Right lobe of liver (tissue), 6 donors: ENCODE measurements around the gene PROCA1. TPM values are rescaled to one million over a fixed set of nuclear protein-coding genes. Genes with fewer than 3 reads are reported as not detected.

Experiments used
- ATAC-seq, 4 donors: fragments of 200-7000 bp; cut with Tn5 transposase; one replicate each; pipeline ENCODE4 v1.9.1; 2020; ENCODE audit warnings: mild to moderate bottlenecking in 4 of 4, moderate library complexity in 4 of 4
- DNase-seq, 3 donors: peaks; one replicate each; pipeline ENCODE4 v3.0.0-alpha.2; 2020
- H3K27ac ChIP-seq, 3 donors: fragments of 200-600 bp; one replicate each; pipeline ENCODE4 v1.8.0; 2022
- H3K27me3 ChIP-seq, 2 donors: fragments of 200-600 bp; one replicate each; pipeline ENCODE4 v1.8.0; 2022
- H3K36me3 ChIP-seq, 4 donors: fragments of 200-600 bp; sonication (generic) in 1 of 4; one replicate each; pipeline versions ENCODE4 v1.5.1 to v1.8.0; 2017 to 2022; ENCODE audit warnings: control low read depth in 1 of 4
- H3K4me1 ChIP-seq, 4 donors: fragments of 200-600 bp; sonication (generic) in 1 of 4; one replicate each; pipeline versions ENCODE4 v1.5.1 to v1.8.0; 2017 to 2022; ENCODE audit warnings: control low read depth in 1 of 4
- H3K4me3 ChIP-seq, 3 donors: fragments of 200-600 bp; one replicate each; pipeline ENCODE4 v1.8.0; 2022
- H3K9me3 ChIP-seq, 4 donors: fragments of 200-600 bp; sonication (generic) in 1 of 4; one replicate each; pipeline versions ENCODE4 v1.5.1 to v1.8.0; 2017 to 2022; ENCODE audit warnings: control low read depth in 1 of 4
- POLR2A ChIP-seq: fragments of 450-650 bp; IDR thresholded peaks from one replicate; pipeline ENCODE4 v1.6.1; 2017; ENCODE audit warnings: antibody characterized with exemption, mild to moderate bottlenecking
- WGBS: methylation state at CpG from one replicate; pipeline ENCODE4 v1.1.6; 2018; ENCODE audit warnings: low coverage, low lambda C conversion rate; ENCODE audit not compliant: insufficient coverage; ENCODE audit errors: missing lambda C conversion rate; 5-methylcytosine and 5-hydroxymethylcytosine counted together
- intact Hi-C, 2 donors: fragments of 100-400 bp; cut with DNase I; formaldehyde crosslinking; loops; one replicate each; pipeline versions ENCODE4 v1.11.2 to v1.14.1; 2022
- total RNA-seq, 6 experiments: library from RNA; depleted of rRNA in 2 of 6; stranded (reverse); fragments of >200 nt in 2 of 6; fragmentation: NEBNext Ultra II Directional in 3 of 6; extraction: Animal tissue kit (Norgen Biotek cat#: 25700) in 3 of 6; gene quantifications; one replicate each; pipeline versions ENCODE4 v1.1.0 to v1.2.4, GENCODE V29; 2016 to 2023
- TF ChIP-seq, protein P1 (sequence below), 4 donors: fragments of 200-600 bp in 3 of 4; fragments of 450-650 bp in 1 of 4; IDR thresholded peaks; one replicate each; pipeline versions ENCODE4 v1.5.1 to v1.8.0; 2016 to 2022; ENCODE audit warnings: antibody characterized with exemption in 4 of 4, mild to moderate bottlenecking in 2 of 4
- donor health status: DM: no; HTN: yes; CAD: no.
- donor health status: DM: no; HTN: no; CAD: no.
- donor health status: DM: no; HTN: no; CAD: no.
- donor health status: DM: no; HTN: yes; CAD: no.
- donor health status: DM: no; HTN: yes; CAD: no.

Gene PROCA1
- total RNA-seq, 6 experiments from 2014 or later = 0.18 to 0.97 (median 0.54) TPM; not detected in 1

DNA sequence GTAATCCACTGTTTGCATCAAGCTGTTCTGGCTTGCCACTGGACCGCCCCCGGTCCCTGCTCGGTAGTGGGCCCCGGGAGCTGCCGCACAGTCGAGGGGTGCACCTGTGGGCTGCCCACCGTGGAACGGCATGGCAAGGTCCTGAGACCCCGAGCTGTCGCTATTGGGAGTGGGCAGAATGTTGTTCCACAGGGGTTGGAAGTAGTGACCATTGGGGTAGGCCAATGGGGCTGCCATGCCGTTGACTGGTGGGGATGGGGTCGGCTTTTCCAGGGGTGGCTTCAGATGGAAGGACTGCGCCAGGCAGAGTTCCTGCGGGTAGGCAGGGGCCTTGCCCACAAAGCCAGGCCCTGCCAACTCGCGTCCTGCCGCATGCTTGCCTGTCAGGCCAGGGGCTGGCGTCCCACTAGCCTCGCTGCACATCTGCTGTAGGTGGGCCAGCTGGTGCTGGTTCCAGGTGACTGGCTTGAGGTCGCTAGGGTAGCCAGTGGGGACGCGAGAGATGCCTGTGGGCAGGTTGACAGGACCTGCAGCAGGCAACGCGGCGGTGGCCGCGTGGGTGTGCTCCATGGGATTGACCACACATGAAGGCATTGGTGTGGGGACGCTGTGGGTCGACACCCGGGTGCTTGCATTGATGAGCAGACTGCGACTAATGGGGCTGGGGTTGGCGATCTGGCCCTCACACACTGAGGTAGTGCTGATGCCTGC lies 46.9 kb upstream of the PROCA1 start:
- no peak for TF ChIP-seq POLR2A
- TF ChIP-seq, protein P1, sequence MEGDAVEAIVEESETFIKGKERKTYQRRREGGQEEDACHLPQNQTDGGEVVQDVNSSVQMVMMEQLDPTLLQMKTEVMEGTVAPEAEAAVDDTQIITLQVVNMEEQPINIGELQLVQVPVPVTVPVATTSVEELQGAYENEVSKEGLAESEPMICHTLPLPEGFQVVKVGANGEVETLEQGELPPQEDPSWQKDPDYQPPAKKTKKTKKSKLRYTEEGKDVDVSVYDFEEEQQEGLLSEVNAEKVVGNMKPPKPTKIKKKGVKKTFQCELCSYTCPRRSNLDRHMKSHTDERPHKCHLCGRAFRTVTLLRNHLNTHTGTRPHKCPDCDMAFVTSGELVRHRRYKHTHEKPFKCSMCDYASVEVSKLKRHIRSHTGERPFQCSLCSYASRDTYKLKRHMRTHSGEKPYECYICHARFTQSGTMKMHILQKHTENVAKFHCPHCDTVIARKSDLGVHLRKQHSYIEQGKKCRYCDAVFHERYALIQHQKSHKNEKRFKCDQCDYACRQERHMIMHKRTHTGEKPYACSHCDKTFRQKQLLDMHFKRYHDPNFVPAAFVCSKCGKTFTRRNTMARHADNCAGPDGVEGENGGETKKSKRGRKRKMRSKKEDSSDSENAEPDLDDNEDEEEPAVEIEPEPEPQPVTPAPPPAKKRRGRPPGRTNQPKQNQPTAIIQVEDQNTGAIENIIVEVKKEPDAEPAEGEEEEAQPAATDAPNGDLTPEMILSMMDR (IDR thresholded peaks at IDR 0.05) = no peak
- Histone ChIP-seq H3K27me3 (no peaks in the 10 kb centered on the region), H3K4me3 (no peak overlapping the region), H3K9me3 (no peaks in the 10 kb centered on the region), H3K36me3 (peaks cover 0 to 7% (median 0%) of the 10 kb centered on the region in 4 donors), H3K27ac (no peak overlapping the region), H3K4me1 (peaks cover 0 to 11% (median 0%) of the 10 kb centered on the region in 4 donors)
- intact Hi-C loops = loop anchor here (10.0 kb wide), 1 partner anchor 156 kb away; no protein-coding TSS in a partner anchor
- WGBS = 87% methylated on average over 3 of the region's 32 CpGs
- ATAC-seq (no peak), DNase-seq (no peak)

DNA sequence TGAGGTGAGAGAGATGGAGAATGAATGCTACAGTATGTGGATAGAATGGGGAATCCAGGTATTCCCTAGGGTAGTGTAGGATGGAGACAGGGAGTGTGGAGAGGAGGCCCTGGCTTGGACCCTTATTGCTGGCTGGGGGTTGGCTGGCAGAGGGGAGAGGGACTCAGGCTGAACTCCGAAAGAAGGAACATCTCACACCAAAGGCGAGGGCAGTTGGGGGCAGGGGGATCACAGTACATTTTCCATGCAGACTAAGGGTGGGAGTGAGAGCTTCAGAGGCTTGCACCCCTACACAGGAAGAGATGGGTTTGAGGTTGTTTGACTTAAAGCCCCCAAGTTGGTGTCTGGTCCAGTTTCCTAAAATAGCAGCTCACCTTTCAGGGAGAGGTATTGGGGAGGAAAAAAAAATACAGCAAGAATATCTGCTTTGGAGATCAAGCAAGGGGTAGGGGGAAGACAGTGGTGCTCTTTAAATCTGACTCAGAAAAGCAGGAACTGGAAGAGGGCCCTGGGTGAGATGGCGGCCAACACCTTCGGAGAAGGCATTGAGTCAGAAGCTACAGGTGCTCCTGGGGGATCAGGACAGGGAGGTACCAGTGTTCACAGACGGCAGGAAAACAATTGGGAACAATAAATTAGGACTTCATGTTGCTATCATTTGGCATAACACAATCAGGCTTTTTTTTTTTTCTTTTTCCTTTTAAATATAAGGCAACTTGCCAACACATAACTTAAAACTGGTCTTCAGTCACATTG lies 44.5 kb upstream of the PROCA1 start:
- TF ChIP-seq, protein P1 (IDR thresholded peaks at IDR 0.05) = no peak
- TF ChIP-seq POLR2A = no peak
- no peaks in the 10 kb centered on the region for H3K9me3 ChIP-seq
- H3K4me3 ChIP-seq = no peak overlapping the region
- DNase-seq = no peak
- H3K36me3 ChIP-seq = peaks cover 0 to 12% (median 3%) of the 10 kb centered on the region in 4 donors
- peak in 1 of 4 donors; percentile 16 for ATAC-seq
- peaks cover 0 to 5% (median 0%) of the 10 kb centered on the region in 4 donors for H3K4me1 ChIP-seq
- intact Hi-C loops = loop anchor here (10.0 kb wide), 1 partner anchor 159 kb away; no protein-coding TSS in a partner anchor
- H3K27ac ChIP-seq = no peak overlapping the region
- 68% methylated on average over 5 of the region's 5 CpGs for WGBS
- H3K27me3 ChIP-seq = no peaks in the 10 kb centered on the region

DNA sequence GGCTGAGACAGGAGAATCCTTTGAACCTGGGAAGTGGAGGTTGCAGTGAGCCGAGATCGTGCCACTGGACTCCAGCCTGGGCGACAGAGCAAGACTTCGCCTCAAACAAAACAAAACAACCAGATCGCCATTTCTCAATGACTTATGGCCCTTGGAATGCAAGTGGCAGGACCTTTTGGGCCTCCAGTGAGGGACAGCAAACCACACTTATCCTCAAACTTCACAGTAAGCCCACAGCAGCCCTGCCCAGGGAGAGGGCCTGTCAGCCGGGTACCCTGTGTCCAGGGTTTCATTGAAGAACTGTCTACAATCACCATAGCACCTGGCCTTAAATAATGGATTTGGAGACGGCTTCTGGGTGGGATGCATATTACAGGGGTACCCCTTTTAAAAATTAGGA lies 43.8 kb upstream of the PROCA1 start:
- intact Hi-C loops = loop anchor here (10.0 kb wide), 1 partner anchor 159 kb away; no protein-coding TSS in a partner anchor
- DNase-seq (no peak), ATAC-seq (no peak)
- TF ChIP-seq, protein P1 (IDR thresholded peaks at IDR 0.05) = no peak
- TF ChIP-seq POLR2A = no peak
- WGBS = 75% methylated on average over 2 of the region's 7 CpGs
- no peaks in the 10 kb centered on the region for H3K4me1 ChIP-seq
- no peak overlapping the region for H3K27ac ChIP-seq
- H3K27me3 ChIP-seq = no peaks in the 10 kb centered on the region
- no peaks in the 10 kb centered on the region for H3K9me3 ChIP-seq
- peaks cover 0 to 20% (median 5%) of the 10 kb centered on the region in 4 donors for H3K36me3 ChIP-seq
- H3K4me3 ChIP-seq = no peak overlapping the region

DNA sequence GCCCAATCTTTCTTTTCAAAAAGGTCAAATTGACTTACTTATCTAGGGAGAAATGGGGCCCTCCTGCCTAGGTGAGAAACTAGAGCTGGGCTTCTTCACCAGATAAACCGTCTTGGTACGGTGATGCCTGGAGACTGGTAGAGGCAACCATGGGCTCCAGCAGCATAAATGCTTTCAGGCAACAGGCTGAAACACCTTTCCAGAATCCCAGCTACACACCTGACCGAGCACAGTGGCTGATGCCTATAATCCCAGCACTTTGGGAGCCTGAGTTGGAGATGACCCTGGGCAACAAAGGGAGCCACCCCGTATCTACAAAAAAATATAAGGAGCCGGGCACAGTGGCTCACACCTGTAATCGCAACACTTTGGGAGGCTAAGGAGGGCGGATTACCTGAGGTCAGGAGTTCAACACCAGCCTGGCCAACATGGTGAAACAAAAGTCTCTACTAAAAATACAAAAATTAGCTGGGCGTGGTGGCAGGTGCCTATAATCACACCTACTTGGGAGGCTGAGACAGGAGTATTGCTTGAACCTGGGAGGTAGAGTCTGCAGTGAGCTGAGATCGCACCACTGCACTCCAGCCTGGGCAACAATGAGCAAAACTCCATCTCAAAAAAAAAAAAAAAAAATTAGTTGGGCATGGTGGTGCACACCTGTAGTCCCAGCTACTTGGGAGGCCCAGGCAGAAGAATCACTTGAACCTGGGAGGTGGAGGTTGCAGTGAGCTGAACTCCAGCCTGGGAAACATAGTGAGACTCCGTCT lies 40.1 kb upstream of the PROCA1 start:
- Histone ChIP-seq H3K36me3 (peaks cover 5 to 45% (median 16%) of the 10 kb centered on the region in 4 donors), H3K27me3 (no peaks in the 10 kb centered on the region), H3K4me3 (no peak overlapping the region), H3K27ac (no peak overlapping the region), H3K9me3 (no peaks in the 10 kb centered on the region), H3K4me1 (peaks cover 0 to 7% (median 2%) of the 10 kb centered on the region in 4 donors)
- ATAC-seq = no peak
- DNase-seq = no peak
- WGBS = 93% methylated on average over 6 of the region's 10 CpGs
- TF ChIP-seq, protein P1 (IDR thresholded peaks at IDR 0.05) = no peak
- no peak for TF ChIP-seq POLR2A
- intact Hi-C loops = loop anchor here (10.0 kb wide), 1 partner anchor 163 kb away; no protein-coding TSS in a partner anchor
